ENCODE data around the gene VAV2. TPM values are rescaled to one million over a fixed set of nuclear protein-coding genes. Genes with fewer than 3 reads are reported as not detected.

VAV2 gene
- total RNA-seq, 1 donor from 2014 or later = 34.6 TPM

DNA sequence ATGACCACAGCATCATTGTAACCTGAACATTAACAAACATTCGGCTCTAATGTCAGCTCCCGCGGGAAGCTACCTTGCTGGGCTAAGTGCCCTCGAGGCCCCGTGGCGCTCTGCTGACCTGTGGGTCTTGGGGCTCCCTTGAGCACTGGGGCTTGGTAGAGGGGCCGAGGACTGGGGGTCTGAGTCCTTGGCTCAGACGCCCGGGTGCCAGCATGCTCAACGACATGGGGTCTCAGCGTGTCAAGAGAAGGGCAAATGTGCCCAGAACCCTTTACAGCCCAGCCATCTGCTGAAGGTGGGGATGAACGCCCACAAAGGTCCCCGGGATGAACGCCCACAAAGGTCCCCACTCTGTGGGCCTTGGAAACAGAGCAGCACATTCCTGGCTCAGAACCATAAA lies 214.3 kb downstream of the VAV2 start:
- H3K27ac ChIP-seq = no peak overlapping the region
- H3K9me3 ChIP-seq = no peaks in the 10 kb centered on the region
- peaks cover 36% of the 10 kb centered on the region for H3K36me3 ChIP-seq
- H3K4me1 ChIP-seq = no peaks in the 10 kb centered on the region
- intact Hi-C loops (cut with DNase I) = no loop called here
- no peak overlapping the region for H3K4me3 ChIP-seq
- DNase-seq = no peak
- ATAC-seq = no peak
- no peaks in the 10 kb centered on the region for H3K27me3 ChIP-seq
- TF ChIP-seq, protein P1, sequence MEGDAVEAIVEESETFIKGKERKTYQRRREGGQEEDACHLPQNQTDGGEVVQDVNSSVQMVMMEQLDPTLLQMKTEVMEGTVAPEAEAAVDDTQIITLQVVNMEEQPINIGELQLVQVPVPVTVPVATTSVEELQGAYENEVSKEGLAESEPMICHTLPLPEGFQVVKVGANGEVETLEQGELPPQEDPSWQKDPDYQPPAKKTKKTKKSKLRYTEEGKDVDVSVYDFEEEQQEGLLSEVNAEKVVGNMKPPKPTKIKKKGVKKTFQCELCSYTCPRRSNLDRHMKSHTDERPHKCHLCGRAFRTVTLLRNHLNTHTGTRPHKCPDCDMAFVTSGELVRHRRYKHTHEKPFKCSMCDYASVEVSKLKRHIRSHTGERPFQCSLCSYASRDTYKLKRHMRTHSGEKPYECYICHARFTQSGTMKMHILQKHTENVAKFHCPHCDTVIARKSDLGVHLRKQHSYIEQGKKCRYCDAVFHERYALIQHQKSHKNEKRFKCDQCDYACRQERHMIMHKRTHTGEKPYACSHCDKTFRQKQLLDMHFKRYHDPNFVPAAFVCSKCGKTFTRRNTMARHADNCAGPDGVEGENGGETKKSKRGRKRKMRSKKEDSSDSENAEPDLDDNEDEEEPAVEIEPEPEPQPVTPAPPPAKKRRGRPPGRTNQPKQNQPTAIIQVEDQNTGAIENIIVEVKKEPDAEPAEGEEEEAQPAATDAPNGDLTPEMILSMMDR (IDR thresholded peaks at IDR 0.05) = no peak

DNA sequence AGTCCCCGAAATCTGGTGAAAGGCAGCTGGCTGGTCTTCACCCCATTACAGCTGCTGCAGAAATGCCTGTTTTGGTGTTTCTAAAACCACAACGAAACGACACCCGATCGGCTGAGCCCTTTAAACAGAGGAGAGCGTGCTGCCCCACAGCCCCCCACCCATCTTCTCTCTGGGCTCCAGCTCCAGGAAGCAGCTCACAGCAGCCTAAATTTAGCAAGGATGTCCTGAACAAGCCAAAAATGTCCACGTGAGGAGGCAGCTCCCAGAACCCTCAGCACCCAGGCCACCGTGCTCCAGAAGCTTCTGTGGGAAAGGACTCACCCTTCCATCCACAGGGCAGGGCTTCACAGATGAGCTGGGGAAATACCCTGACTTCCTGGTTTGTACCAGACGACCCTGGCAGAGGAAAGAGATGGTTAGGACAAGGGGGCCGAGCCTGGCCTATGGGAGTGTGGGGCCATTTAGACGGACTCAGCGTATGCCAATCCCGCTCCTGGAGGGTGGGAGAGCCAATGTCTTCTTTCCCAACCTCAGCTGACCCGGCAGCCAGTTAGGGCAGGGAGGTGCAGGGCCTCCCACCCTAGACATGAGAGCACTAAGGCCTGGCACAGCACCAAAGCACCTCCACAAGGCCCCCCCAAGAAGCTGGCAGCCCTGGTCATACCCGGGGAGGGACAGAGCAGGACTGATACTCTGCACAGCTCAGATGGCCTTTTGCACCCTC lies 214.9 kb downstream of the VAV2 start:
- no peak for DNase-seq
- TF ChIP-seq, protein P1 (IDR thresholded peaks at IDR 0.05) = no peak
- ATAC-seq = no peak
- Histone ChIP-seq H3K27ac (no peak overlapping the region), H3K36me3 (peaks cover 36% of the 10 kb centered on the region), H3K9me3 (no peaks in the 10 kb centered on the region), H3K4me1 (no peaks in the 10 kb centered on the region), H3K4me3 (no peak overlapping the region), H3K27me3 (no peaks in the 10 kb centered on the region)
- intact Hi-C loops (cut with DNase I) = no loop called here

DNA sequence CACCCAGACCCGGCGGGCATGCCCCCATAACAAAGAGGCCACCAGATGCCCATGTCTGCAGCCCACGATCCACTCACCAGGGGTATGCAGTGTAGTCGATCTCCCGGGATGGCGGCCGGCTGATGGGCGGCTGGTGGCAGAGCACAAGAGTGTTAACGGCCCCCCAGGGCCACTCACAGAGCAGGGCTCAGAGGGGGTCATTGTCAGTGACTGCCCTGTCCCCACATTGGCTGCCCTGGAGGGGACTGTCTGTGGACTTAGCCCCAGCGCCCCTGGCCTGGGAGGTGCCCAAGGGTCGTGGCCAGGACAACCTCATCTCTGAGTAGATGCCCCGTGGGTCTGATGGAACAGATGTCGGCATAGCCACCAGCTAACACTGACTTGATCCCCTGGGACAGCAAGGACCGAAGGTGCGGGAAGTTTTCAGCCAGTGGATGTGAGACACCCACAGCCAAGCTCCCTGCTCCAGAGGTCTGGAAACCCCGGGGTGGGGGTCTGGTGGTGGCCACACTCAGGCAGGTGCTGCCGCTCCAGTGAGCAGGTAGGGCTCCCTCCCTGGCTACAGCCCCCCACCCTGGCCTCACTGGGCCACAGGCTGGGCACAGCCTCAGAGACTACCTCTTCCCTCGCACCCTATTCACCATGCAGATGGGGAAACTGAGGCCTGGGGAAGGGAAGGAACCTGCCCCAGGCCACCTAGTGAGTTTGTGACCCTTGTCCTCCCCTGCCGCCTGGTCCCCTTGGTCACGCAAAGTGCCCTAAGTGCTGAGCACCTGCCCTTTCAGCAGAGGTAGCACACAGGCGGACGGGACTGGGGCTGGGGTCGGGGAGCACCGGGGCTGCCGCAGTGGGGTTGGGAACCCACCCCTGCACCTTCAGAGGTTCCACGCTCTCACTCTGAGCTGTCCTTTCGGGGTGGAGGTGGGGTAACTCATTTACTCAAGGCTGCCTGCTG lies 215.9 kb downstream of the VAV2 start:
- Histone ChIP-seq H3K4me1 (no peaks in the 10 kb centered on the region), H3K27me3 (no peaks in the 10 kb centered on the region), H3K36me3 (peaks cover 36% of the 10 kb centered on the region), H3K9me3 (no peaks in the 10 kb centered on the region), H3K4me3 (no peak overlapping the region), H3K27ac (no peak overlapping the region)
- TF ChIP-seq, protein P1 (IDR thresholded peaks at IDR 0.05) = no peak
- DNase-seq = no peak
- intact Hi-C loops (cut with DNase I) = no loop called here
- no peak for ATAC-seq

DNA sequence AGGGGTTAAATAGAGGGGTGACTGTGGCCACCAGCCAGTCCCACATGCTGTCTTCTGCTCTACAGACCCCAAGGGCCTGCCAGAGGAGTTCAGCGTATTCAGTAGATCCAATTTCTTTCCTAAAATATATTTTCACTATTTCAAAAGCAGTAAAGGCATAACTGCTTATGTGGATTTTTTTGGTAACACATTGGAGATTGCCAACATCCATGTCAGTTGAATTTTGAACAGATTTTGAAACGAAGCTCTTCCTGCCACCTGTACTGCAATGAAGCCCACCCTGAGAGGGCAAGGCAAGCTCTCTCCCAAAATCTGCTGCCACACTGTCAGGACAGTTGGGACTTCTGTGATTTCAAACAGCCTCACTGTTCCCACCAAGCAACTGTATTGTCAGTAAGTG lies 216.8 kb downstream of the VAV2 start:
- H3K27ac ChIP-seq = no peak overlapping the region
- intact Hi-C loops (cut with DNase I) = no loop called here
- H3K27me3 ChIP-seq = no peaks in the 10 kb centered on the region
- peaks cover 37% of the 10 kb centered on the region for H3K36me3 ChIP-seq
- TF ChIP-seq, protein P1 (IDR thresholded peaks at IDR 0.05) = no peak
- DNase-seq = no peak
- no peak overlapping the region for H3K4me3 ChIP-seq
- no peaks in the 10 kb centered on the region for H3K4me1 ChIP-seq
- ATAC-seq = no peak
- no peaks in the 10 kb centered on the region for H3K9me3 ChIP-seq

DNA sequence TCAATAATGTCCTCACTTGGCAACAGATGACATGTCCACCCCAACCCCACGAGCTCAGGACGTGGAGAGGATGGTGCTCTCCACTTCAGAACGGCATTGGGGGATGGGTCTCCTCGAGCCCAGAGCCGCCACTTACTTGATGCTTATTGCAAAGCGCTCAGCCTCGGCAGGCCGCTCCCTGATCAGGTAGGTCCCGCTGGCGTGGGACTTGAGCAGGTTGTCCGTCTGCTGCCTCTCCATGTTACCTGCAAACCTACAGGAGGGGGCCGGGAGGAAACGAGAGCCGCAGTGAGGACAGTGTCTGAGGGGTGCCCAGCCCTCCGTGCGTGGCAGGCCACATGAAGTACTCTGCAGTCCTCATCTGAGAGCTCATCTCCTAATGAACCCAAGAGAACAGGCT lies 217.3 kb downstream of the VAV2 start:
- intact Hi-C loops (cut with DNase I) = no loop called here
- no peak for ATAC-seq
- H3K27me3 ChIP-seq = no peaks in the 10 kb centered on the region
- peaks cover 42% of the 10 kb centered on the region for H3K36me3 ChIP-seq
- H3K4me1 ChIP-seq = no peaks in the 10 kb centered on the region
- no peak overlapping the region for H3K27ac ChIP-seq
- no peak overlapping the region for H3K4me3 ChIP-seq
- TF ChIP-seq, protein P1 (IDR thresholded peaks at IDR 0.05) = no peak
- H3K9me3 ChIP-seq = no peaks in the 10 kb centered on the region
- DNase-seq = no peak
